ELF-1 (cell line): ENCODE results near the gene EYA2.
"Not testable (repeated sequence)": the region's sequence is repeated elsewhere in the genome, so short reads cannot be mapped to it uniquely, and the experiment has no call there.

ENCODE experiments used
- DNase-seq: peaks from one replicate; pipeline ENCODE4 v3.0.0-alpha.2; 2016; ENCODE audit warnings: low read depth, low spot score

The EYA2 gene

GRCh38 chr20:46931699-46932098 is 37.1 kb downstream of the EYA2 start:
- no peak for DNase-seq

DNA sequence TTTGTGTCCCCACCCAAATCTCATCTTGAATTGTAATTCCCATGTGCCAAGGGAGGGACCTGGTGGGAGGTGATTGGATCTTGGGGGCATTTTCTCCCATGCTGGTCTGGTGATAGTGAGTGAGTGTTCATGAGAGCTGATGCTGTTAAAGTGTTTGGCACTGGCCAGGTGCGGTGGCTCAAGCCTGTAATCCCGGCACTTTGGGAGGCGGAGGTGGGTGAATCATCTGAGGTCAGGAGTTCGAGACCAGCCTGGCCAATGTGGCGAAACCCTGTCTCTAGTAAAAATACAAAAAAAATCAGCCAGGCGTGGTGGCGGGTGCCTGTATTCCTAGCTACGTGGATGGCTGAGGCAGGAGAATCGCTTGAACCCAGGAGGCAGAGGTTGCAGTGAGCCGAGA is 37.8 kb downstream of the EYA2 start:
- DNase-seq, result not testable (repeated sequence)

GRCh38 chr20:46933150-46933549 is 38.5 kb downstream of the EYA2 start:
- no peak for DNase-seq

DNA sequence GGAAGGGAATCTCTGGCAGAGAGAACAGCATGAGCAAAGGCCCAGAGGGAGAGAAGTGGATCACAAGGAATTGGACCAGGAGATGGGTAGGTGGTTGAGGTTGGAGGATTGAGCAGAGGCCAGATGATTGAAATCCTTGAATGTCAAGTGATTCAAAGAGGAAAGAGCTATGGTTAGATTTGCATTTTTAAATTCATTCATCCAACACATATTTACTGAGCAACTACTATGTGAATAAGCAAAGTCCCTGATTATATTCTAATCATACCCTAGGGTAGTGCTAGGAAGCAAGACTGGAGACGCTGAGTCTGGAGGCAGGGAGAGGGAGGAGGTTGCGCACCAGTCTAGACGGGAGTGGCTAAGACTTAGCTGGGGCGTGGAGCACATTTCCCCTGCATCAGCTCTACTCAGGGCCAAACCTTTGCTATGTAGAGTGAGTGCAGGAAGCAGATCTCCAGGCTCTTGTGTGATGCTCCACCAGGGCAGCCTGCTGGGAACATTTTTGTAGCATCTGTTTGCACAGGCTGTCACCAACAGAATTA is 40.2 kb downstream of the EYA2 start:
- no peak for DNase-seq

DNA sequence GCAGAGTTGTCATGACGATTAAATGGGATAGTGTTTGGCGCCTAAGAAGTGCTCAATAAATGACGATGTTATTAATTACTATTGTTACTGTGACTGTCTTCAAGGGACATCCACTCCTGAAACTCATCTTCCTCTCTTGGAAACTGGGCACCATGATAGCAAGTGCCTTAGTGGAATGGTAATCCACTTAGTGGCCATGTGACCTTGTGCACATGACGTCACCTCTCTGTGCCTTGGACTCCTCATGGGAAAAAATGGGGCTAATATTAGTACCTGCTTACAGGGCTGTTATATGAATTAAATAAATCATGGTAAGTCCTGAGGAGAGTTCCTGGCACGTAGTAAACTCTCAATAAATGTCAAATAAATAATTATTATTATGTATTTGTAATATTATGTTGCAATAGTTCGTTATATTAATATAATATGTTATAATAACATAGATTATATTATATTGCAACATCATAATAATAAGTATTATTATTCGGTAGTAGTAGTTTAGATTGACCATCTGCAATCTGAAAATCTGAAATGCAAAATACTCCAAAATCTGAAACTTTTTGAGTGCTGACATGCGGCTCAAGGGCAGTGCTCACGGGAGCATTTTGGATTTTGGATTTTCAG is 40.9 kb downstream of the EYA2 start:
- no peak for DNase-seq

GRCh38 chr20:46936415-46937156 is 41.9 kb downstream of the EYA2 start:
- no peak for DNase-seq

DNA sequence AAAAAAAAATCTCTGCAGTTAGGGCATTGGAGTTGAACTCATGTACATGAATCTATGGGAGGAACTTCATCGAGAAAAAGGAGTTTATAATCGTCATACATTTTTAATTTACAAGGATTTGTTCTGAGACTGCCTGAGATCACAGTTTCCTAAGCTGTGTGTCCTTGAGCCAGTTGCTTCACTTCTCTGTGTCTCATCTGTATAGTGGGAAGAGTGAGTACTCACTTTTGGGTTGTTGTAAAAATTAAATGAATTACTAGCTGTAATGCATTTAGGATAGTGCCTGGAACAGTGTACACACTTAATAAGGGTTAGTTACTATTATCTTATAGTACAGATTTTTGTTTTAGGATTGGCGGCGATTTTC is 42.5 kb downstream of the EYA2 start:
- no peak for DNase-seq

DNA sequence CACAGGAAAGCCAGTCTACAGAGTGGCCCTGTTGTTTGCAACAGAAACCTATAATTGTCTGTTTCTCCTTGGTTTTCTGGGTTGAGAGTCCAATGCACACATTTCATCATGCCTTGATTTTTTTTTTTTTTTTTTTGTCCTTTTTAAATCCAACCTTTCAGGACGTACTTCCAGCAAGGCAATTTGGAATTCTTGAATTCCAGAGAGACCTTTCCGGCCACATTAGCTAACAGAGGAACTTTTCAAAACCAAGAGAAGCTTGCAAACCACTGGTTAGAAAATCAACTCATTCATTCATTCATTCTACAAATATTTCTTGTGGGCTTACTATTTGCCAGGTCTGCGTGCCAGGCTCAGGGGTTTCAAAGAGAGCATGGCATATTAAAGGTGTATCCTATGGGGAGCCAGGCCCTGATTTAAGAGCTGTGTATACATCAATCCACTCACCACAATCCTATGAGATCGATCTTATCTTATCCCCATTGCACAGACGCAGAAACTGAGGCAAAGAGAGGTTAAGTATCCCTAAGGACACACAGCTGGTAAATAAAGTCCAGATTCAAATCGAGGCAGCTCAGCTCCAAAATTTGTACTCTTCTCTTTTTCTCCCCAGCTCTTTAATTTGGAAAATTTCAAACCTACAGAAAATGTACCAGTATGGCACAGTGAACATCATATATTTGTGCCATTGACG is 43.0 kb downstream of the EYA2 start:
- no peak for DNase-seq

GRCh38 chr20:46938434-46938833 is 43.8 kb downstream of the EYA2 start:
- no peak for DNase-seq

GRCh38 chr20:46939031-46939965 is 44.7 kb downstream of the EYA2 start:
- peak; percentile 55 for DNase-seq

- no peak for DNase-seq
Measured at GRCh38 chr20:46940616-46941015, 46.0 kb downstream of the EYA2 start.

- no peak for DNase-seq
Measured at GRCh38 chr20:46941404-46941803, 46.8 kb downstream of the EYA2 start.

DNA sequence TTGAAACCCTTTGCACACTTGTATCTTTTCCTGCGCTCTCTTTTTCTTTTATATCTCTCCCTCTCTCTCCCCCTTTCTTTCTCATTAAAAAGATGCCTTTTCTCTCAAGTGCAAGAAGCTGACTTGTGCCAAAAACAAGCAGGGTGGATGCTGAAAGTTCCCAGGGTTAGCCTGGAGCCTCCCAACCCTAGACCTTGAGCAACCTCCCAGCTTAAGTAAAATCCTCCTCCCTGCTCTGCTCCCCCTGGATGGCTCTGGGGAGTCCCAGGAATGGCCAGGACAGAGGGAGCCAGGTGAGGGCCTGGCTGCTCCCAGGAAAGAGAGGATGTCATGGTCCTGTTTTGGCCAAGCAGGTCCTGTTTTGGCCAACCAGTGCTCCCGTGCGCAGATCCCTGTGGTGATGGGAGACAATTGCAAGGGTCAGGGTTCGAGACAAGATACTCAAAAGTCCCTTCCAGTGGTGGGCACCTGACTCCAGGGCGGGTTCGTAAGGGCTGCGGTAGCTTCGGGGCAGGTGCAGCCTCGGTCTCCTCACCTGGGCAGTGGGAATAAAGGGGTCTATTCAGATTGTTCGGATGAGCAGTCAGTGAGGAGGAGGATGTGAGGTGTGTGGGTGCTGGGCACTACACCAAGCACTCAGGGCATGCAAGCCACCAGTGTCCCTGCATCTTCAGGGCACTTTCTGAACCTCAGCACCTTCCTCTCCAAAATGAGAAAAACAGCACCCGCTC is 49.4 kb downstream of the EYA2 start:
- DNase-seq, result no peak

GRCh38 chr20:46945465-46945864 is 50.8 kb downstream of the EYA2 start:
- DNase-seq, result peak; percentile 94

DNA sequence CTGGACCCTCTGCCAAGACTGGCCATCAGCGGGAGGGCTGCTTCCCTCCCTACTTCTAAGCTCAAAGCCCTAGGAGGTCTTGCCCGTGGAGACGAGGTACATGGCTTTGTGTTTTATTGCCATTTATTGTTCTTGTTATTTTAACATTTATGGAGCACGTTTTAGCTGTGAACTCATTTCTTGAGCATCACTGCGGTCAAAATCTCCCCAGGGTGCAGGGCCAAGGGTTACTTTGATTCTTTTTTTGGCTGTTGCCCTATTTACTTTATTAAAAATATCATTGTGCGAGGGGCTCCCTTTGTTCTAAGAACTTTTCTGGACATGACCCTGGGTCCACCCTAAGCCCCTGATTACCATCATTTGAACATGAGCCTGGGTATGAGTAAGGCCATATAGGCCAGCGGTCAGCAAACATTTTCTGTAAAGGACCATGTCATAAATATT is 51.6 kb downstream of the EYA2 start:
- no peak for DNase-seq

GRCh38 chr20:46946796-46947195 is 52.2 kb downstream of the EYA2 start:
- DNase-seq, result no peak

GRCh38 chr20:46948081-46948480 is 53.4 kb downstream of the EYA2 start:
- no peak for DNase-seq

DNA sequence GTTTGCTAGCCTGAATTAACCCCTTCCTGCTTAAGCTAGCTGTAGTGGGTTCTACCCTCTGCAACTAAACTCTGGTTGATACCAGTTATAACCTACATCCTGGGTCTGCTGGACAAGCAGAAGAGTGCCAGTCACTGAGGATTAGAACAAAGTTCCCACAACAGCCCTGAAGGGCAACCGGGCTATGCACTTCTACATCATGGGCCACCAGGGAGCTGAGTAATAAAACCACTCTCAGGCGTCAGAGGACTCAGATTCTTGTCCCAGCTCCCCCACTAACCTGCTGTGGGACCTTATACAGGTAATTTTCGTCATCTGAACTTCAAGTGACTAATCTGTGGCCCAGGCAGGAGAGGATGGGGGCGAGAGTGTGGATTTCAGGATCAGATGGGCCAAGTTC is 56.8 kb downstream of the EYA2 start:
- no peak for DNase-seq

GRCh38 chr20:46951840-46952497 is 57.3 kb downstream of the EYA2 start:
- DNase-seq, result no peak

- no peak for DNase-seq
Measured at GRCh38 chr20:46953596-46953995, 59.0 kb downstream of the EYA2 start.
